HEK293 (cell line): Measurements from ENCODE around the gene BTBD18.
A peak's percentile ranks its signal among the peaks of the same experiment; 100 is the strongest.

ENCODE experiments used
- BCL11A ChIP-seq: fragments of 450-650 bp; formaldehyde crosslinking; IDR thresholded peaks from 2 replicates; pipeline ENCODE4 v1.5.1; 2016; ENCODE audit warnings: low read depth, missing biosample characterization, missing genetic modification characterization
- BCL6B ChIP-seq: fragments of 450-650 bp; formaldehyde crosslinking; IDR thresholded peaks from 2 replicates; pipeline ENCODE4 v1.5.1; 2017; ENCODE audit warnings: missing biosample characterization, missing genetic modification characterization
- ELK4 ChIP-seq: IDR thresholded peaks from 2 replicates; pipeline ENCODE4 v1.6.1; 2011; ENCODE audit warnings: mild to moderate bottlenecking, low read depth, low read length, borderline replicate concordance
- HOXA7 ChIP-seq: sonication (generic); formaldehyde crosslinking; IDR thresholded peaks from 2 replicates; pipeline ENCODE4 v1.8.1; 2022; ENCODE audit warnings: missing genetic modification reagents, borderline replicate concordance
- KLF10 ChIP-seq: fragments of 450-650 bp; IDR thresholded peaks from 2 replicates; pipeline ENCODE4 v1.5.1; 2018; ENCODE audit warnings: missing biosample characterization, mild to moderate bottlenecking, missing genetic modification characterization
- KLF17 ChIP-seq: fragments of 450-650 bp; formaldehyde crosslinking; IDR thresholded peaks from 2 replicates; pipeline ENCODE4 v1.5.1; 2016; ENCODE audit warnings: missing biosample characterization, missing genetic modification characterization
- KLF7 ChIP-seq: fragments of 450-650 bp; formaldehyde crosslinking; IDR thresholded peaks from 2 replicates; pipeline ENCODE4 v1.5.1; 2016; ENCODE audit warnings: missing biosample characterization, missing genetic modification characterization, borderline replicate concordance
- MYNN ChIP-seq: fragments of 450-650 bp; formaldehyde crosslinking; IDR thresholded peaks from 2 replicates; pipeline ENCODE4 v1.5.1; 2016; ENCODE audit warnings: missing biosample characterization, missing genetic modification characterization, borderline replicate concordance
- WT1 ChIP-seq: fragments of 450-650 bp; formaldehyde crosslinking; IDR thresholded peaks from 2 replicates; pipeline ENCODE4 v1.5.1; 2016; ENCODE audit warnings: missing biosample characterization, missing genetic modification characterization
- YY1 ChIP-seq: fragments of 450-650 bp; formaldehyde crosslinking; IDR thresholded peaks from 2 replicates; pipeline ENCODE4 v1.5.1; 2018; ENCODE audit warnings: missing biosample characterization, missing genetic modification characterization
- YY2 ChIP-seq: fragments of 450-650 bp; formaldehyde crosslinking; IDR thresholded peaks from 2 replicates; pipeline ENCODE4 v1.5.1; 2016; ENCODE audit warnings: missing biosample characterization, missing genetic modification characterization
- ZBTB1 ChIP-seq: fragments of 450-650 bp; formaldehyde crosslinking; IDR thresholded peaks from 2 replicates; pipeline ENCODE4 v1.5.1; 2016; ENCODE audit warnings: missing biosample characterization, missing genetic modification characterization
- ZBTB44 ChIP-seq: fragments of 450-650 bp; IDR thresholded peaks from 2 replicates; pipeline ENCODE4 v1.5.1; 2018; ENCODE audit warnings: missing biosample characterization, mild to moderate bottlenecking, missing genetic modification characterization
- ZNF114 ChIP-seq: fragments of 450-650 bp; formaldehyde crosslinking; IDR thresholded peaks from 2 replicates; pipeline ENCODE4 v1.5.0; 2017; ENCODE audit warnings: missing biosample characterization, missing genetic modification characterization
- ZNF292 ChIP-seq: fragments of 450-650 bp; formaldehyde crosslinking; IDR thresholded peaks from 2 replicates; pipeline ENCODE4 v1.5.1; 2016; ENCODE audit warnings: low read depth, missing biosample characterization, missing genetic modification characterization, borderline replicate concordance
- ZNF335 ChIP-seq: fragments of 450-650 bp; formaldehyde crosslinking; conservative IDR thresholded peaks from 2 replicates; pipeline ENCODE4 v1.5.1; 2016; ENCODE audit warnings: missing biosample characterization, missing genetic modification characterization
- ZNF391 ChIP-seq: fragments of 450-650 bp; formaldehyde crosslinking; IDR thresholded peaks from 2 replicates; pipeline ENCODE4 v1.5.1; 2016; ENCODE audit warnings: low read depth, missing biosample characterization, missing genetic modification characterization, borderline replicate concordance
- ZNF398 ChIP-seq: fragments of 450-650 bp; formaldehyde crosslinking; IDR thresholded peaks from 2 replicates; pipeline ENCODE4 v1.5.1; 2017; ENCODE audit warnings: missing biosample characterization, missing genetic modification characterization
- ZNF426 ChIP-seq: fragments of 450-650 bp; formaldehyde crosslinking; IDR thresholded peaks from 2 replicates; pipeline ENCODE4 v1.5.1; 2017; ENCODE audit warnings: missing biosample characterization, missing genetic modification characterization, mild to moderate bottlenecking, inconsistent platforms, moderate library complexity
- ZNF600 ChIP-seq: fragments of 450-650 bp; formaldehyde crosslinking; IDR thresholded peaks from 2 replicates; pipeline ENCODE4 v1.5.1; 2016; ENCODE audit warnings: missing biosample characterization, missing genetic modification characterization
- ZNF610 ChIP-seq: fragments of 450-650 bp; formaldehyde crosslinking; IDR thresholded peaks from 2 replicates; pipeline ENCODE4 v1.5.1; 2016; ENCODE audit warnings: missing biosample characterization, missing genetic modification characterization, borderline replicate concordance
- ZNF692 ChIP-seq: fragments of 450-650 bp; formaldehyde crosslinking; IDR thresholded peaks from 2 replicates; pipeline ENCODE4 v1.5.1; 2016; ENCODE audit warnings: missing biosample characterization, missing genetic modification characterization
- ZNF704 ChIP-seq: fragments of 450-650 bp; formaldehyde crosslinking; IDR thresholded peaks from 2 replicates; pipeline ENCODE4 v1.5.1; 2016; ENCODE audit warnings: missing biosample characterization, missing genetic modification characterization
- ZNF843 ChIP-seq: fragments of 450-650 bp; formaldehyde crosslinking; IDR thresholded peaks from 2 replicates; pipeline ENCODE4 v1.5.1; 2016; ENCODE audit warnings: missing biosample characterization, missing genetic modification characterization
- ZSCAN18 ChIP-seq: fragments of 450-650 bp; formaldehyde crosslinking; IDR thresholded peaks from 2 replicates; pipeline ENCODE4 v1.5.1; 2016; ENCODE audit warnings: missing biosample characterization, missing genetic modification characterization
- ZSCAN23 ChIP-seq: fragments of 450-650 bp; formaldehyde crosslinking; IDR thresholded peaks from 2 replicates; pipeline ENCODE4 v1.5.1; 2016; ENCODE audit warnings: missing biosample characterization, missing genetic modification characterization
- ZXDB ChIP-seq: fragments of 450-650 bp; formaldehyde crosslinking; IDR thresholded peaks from 2 replicates; pipeline ENCODE4 v1.5.1; 2016; ENCODE audit warnings: missing biosample characterization, missing genetic modification characterization

The BTBD18 gene

GRCh38 chr11:57712256-57713150, 39.1 kb downstream of the BTBD18 start, which contains the start of gene TMX2 (continued):
- TF ChIP-seq ZBTB44 (tag by site-specific recombination): no peak
- TF ChIP-seq WT1 (tag by site-specific recombination): no peak
- TF ChIP-seq ELK4: 0 out of 2 replicates have a peak, but pooled peaks have one; percentile 22
- peak; percentile 8; the same call in 1 of the 2 replicates for TF ChIP-seq ZNF335
- TF ChIP-seq MYNN (tag by site-specific recombination): no peak
- no peak for TF ChIP-seq ZNF114 (tag by site-specific recombination)
- peak; percentile 19; the same call in 1 of the 2 replicates for TF ChIP-seq ZNF391 (tag by site-specific recombination)
- TF ChIP-seq KLF17 (tag by site-specific recombination): peak; percentile 22; the same call in 1 of the 2 replicates
- no peak for TF ChIP-seq ZNF843
- no peak for TF ChIP-seq ZNF398 (tag by site-specific recombination)
- TF ChIP-seq ZNF704 (tag by site-specific recombination): no peak
- TF ChIP-seq ZXDB (tag by site-specific recombination): 0 out of 2 replicates have a peak, but pooled peaks have one; percentile 12
- no peak for TF ChIP-seq KLF7 (tag by site-specific recombination)
- no peak for TF ChIP-seq ZBTB1 (tag by site-specific recombination)
- no peak for TF ChIP-seq ZSCAN23
- TF ChIP-seq ZNF600 (tag by site-specific recombination): no peak
- no peak for TF ChIP-seq ZNF292 (tag by site-specific recombination)
- TF ChIP-seq KLF10 (tag by site-specific recombination): peak; percentile 96
- TF ChIP-seq ZNF692: no peak
- no peak for TF ChIP-seq ZNF426 (tag by site-specific recombination)
- no peak for TF ChIP-seq HOXA7 (CRISPR knock-in tag)
- TF ChIP-seq BCL11A: no peak
- peak; percentile 83 for TF ChIP-seq YY2
- TF ChIP-seq BCL6B (tag by site-specific recombination): peak; percentile 72; the same call in 1 of the 2 replicates
- no peak for TF ChIP-seq ZSCAN18 (tag by site-specific recombination)
- TF ChIP-seq ZNF610 (tag by site-specific recombination): no peak
- peak; percentile 85 for TF ChIP-seq YY1 (tag by site-specific recombination)
